GM23248 (cell line): ENCODE data around the gene LRP6.

Source experiments
- EZH2 ChIP-seq: fragments of 200-600 bp; sonication (generic); IDR thresholded peaks from 2 replicates; pipeline ENCODE4 v1.6.1; 2018; ENCODE audit warnings: antibody characterized with exemption, mild to moderate bottlenecking; ENCODE audit not compliant: insufficient read depth, poor library complexity, severe bottlenecking
- EZH2phosphoT487 ChIP-seq: fragments of 200-600 bp; sonication (generic); IDR thresholded peaks from 2 replicates; pipeline ENCODE4 v1.6.1; 2018; ENCODE audit warnings: antibody characterized with exemption, moderate library complexity, mild to moderate bottlenecking, low read depth; ENCODE audit not compliant: insufficient read depth

DNA sequence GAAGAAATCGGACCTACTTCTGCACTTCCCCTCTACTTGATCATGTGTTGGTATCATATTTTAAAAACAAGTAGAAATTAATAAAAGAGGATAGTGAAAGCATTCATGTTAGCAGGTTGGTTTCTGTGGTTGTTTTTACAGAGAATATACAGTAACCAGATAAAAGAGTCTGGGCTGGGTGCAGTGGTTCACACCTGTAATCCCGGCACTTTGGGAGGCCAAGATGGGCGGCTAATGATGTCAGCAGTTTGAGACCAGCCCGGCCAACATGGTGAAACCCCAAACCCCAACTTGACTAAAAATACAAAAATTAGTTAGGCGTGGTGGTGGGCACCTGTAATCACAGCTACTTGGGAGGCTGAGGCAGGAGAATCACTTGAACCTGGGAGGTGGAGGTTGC, 55.9 kb downstream of the LRP6 start:
- TF ChIP-seq EZH2, result no peak
- TF ChIP-seq EZH2phosphoT487, result no peak
